ENCODE results near the gene GIMAP2.

- TF ChIP-seq EZH2 (IDR thresholded peaks at IDR 0.05; ENCODE audit: insufficient read depth, poor library complexity, severe bottlenecking) (no peak), EZH2phosphoT487 (IDR thresholded peaks at IDR 0.05; ENCODE audit: insufficient read depth, low read depth) (no peak)
These were observed 16.5 kb upstream of the GIMAP2 start for GRCh38 chr7:150668977-150669376.

Data from GM23248 (cell line).